B cell (primary cell): ENCODE measurements around the gene TYW1.
"Not testable (repeated sequence)": the region's sequence is repeated elsewhere in the genome, so short reads cannot be mapped to it uniquely, and the experiment has no call there.

Source experiments
- EZH2 ChIP-seq: IDR thresholded peaks from 2 replicates; pipeline ENCODE4 v1.6.1; 2012; ENCODE audit warnings: borderline replicate concordance, low read depth, mild to moderate bottlenecking, moderate library complexity, low read length; ENCODE audit not compliant: insufficient read depth, poor library complexity, severe bottlenecking
- TF ChIP-seq, protein P1 (sequence below): fragments of 200-600 bp; IDR thresholded peaks from one replicate; pipeline ENCODE4 v1.8.0; 2022; ENCODE audit warnings: antibody characterized with exemption, mild to moderate bottlenecking

GRCh38 chr7:67266070-67266469, 269.4 kb downstream of the TYW1 start:
- not testable (repeated sequence) for TF ChIP-seq EZH2
- TF ChIP-seq, protein P1, sequence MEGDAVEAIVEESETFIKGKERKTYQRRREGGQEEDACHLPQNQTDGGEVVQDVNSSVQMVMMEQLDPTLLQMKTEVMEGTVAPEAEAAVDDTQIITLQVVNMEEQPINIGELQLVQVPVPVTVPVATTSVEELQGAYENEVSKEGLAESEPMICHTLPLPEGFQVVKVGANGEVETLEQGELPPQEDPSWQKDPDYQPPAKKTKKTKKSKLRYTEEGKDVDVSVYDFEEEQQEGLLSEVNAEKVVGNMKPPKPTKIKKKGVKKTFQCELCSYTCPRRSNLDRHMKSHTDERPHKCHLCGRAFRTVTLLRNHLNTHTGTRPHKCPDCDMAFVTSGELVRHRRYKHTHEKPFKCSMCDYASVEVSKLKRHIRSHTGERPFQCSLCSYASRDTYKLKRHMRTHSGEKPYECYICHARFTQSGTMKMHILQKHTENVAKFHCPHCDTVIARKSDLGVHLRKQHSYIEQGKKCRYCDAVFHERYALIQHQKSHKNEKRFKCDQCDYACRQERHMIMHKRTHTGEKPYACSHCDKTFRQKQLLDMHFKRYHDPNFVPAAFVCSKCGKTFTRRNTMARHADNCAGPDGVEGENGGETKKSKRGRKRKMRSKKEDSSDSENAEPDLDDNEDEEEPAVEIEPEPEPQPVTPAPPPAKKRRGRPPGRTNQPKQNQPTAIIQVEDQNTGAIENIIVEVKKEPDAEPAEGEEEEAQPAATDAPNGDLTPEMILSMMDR: not testable (repeated sequence)
